ENCODE results near the gene MORF4L1.
"Not testable (repeated sequence)": the region's sequence is repeated elsewhere in the genome, so short reads cannot be mapped to it uniquely, and the experiment has no call there.

The MORF4L1 gene

GRCh38 chr15:78859971-78860719, 12.5 kb upstream of the MORF4L1 start:
- ATAC-seq = peak; percentile 96 to 97

DNA sequence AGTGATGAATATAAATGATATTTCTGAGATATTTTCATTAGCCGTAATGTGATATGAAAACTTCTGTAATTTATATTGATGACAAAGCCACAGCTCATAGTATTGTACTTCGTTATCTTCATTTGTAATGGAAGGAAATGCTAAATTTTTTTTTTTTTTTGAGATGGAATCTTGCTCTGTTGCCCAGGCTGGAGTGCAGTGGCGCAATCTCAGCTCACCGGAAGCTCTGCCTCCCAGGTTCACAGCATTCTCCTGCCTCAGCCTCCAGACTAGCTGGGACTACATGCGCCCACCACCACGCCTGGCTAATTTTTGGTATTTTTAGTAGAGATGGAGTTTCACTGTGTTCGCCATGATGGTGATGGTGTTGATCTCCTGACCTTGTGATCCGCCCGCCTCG, 7.1 kb upstream of the MORF4L1 start:
- not testable (repeated sequence) for ATAC-seq

- not testable (repeated sequence) for ATAC-seq
These were observed 6.7 kb upstream of the MORF4L1 start for GRCh38 chr15:78866031-78866430.

DNA sequence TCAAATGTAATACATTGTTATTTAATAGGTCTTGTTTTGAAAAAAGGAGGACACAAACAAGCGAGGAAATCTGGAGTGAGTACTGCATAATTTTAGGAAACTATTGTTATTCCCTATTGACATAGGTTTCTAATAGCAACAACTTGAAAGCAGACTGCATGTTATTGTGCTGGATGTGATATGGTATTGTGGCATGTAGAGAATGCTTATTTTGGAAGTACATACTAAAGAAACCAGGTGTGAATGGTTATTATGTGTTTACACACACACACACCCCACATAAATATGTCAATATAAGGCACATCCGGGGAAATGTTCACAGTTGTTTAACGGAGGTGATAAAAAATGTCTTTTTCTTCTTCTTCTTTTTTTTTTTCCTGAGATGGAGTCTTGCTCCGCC, 5.9 kb upstream of the MORF4L1 start:
- ATAC-seq = no peak

- ATAC-seq = no peak
These were observed 4.3 kb upstream of the MORF4L1 start for GRCh38 chr15:78868366-78868765.

DNA sequence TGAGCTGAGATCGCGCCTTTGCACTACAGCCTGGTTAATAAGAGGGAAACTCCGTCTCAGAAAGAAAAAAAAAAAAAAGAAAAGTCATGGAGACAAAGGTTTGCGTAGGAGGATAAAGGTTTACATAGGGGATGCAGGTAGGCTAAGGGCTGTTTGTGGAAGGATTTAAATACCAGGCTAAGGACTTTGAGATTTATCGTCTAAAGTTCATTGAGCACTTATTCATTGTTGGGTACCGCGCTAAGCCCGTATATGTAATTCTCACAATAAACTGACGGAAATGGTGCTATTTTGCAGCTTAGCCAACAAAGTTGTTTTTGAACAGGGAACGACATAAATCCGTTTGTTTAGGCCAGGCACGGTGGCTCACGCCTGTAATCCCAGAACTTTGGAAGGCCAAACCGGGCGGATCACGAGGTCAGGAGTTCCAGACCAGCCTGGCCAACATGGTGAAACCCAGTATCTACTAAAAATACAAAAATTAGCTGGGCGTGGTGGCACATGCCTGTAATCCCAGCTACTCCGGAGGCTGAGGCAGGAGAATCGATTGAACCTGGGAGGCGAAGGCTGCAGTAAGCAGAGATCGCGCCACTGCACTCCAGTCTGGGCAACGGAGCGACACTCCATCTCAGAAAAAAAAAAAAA, 1.1 kb upstream of the MORF4L1 start:
- not testable (repeated sequence) for ATAC-seq

DNA sequence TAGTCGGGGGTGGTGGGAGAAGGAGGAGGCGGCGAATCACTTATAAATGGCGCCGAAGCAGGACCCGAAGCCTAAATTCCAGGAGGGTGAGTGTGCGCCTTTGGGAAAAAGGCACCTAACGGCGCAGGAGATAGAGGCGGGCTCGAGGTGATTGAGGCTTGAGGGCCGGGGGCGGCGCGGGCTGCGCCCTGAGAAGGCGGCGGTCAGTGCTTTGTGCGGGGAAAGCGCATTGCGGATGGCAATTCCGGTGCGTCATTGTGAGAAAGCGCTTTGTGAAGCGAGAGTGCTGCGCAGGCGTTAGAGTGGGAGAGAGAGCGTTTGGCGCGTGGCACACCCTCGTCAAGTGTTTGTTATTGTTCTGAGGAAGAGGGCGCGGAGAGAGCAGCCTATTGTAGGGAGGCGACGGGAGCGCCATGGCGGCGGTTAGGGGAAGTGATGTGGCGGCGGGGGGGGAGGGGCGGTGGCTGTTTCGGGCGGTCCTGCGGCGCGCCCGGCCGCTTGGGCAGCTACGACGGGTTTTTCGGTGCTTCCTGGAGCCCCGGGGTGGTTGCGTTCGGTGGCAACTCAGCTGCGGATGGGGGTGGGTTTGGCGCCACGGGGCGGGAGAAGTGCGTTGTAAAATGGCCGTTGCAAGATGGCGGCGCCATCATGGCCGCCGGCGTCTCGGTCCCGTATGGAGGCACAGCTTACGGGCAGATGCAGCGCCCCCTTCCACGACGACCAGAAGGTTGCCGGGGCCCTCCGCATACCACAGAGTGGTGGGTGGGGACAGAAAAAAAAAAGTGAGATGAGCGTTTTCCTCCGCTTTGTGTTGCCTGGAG, 492 bp downstream of the MORF4L1 start:
- ATAC-seq = peak; percentile 74 to 76

GRCh38 chr15:78873793-78874765, 1.4 kb downstream of the MORF4L1 start:
- ATAC-seq = no peak

GRCh38 chr15:78875107-78875914, 2.6 kb downstream of the MORF4L1 start:
- no peak for ATAC-seq

GRCh38 chr15:78876954-78877353, 4.3 kb downstream of the MORF4L1 start:
- not testable (repeated sequence) for ATAC-seq

DNA sequence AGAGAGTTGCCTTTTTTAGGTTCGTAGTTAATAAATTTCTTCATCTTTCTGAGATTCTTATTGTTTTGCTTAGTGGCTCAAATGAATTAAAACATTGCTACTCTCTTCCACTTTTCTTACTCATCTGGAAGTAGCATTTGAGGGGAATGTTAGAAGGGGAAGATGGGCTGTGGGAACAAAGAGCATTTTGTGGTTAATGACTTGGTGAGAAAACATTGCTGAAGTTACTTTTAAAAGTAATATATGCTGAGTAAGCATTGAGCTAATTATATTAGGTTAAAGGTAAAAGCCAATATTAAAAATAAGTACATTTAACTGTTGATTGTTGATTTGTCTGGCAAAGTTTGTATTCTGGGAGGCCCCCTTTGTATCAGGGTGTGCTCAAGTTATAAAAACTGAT, 5.7 kb downstream of the MORF4L1 start:
- no peak for ATAC-seq

GRCh38 chr15:78879517-78880241, 7.0 kb downstream of the MORF4L1 start:
- ATAC-seq = peak; percentile 64 to 68

GRCh38 chr15:78880242-78880533, 7.5 kb downstream of the MORF4L1 start:
- ATAC-seq = peak; percentile 72 to 74

GRCh38 chr15:78880813-78881212, 8.1 kb downstream of the MORF4L1 start:
- peak in 1 of 2 donors; percentile 21 for ATAC-seq

- no peak for ATAC-seq
These were observed 9.0 kb downstream of the MORF4L1 start for GRCh38 chr15:78881681-78882080.

- no peak for ATAC-seq
These were observed 16.3 kb downstream of the MORF4L1 start for GRCh38 chr15:78889000-78889399.

GRCh38 chr15:78893538-78893937, 20.8 kb downstream of the MORF4L1 start:
- ATAC-seq = peak in 1 of 2 donors; percentile 38

DNA sequence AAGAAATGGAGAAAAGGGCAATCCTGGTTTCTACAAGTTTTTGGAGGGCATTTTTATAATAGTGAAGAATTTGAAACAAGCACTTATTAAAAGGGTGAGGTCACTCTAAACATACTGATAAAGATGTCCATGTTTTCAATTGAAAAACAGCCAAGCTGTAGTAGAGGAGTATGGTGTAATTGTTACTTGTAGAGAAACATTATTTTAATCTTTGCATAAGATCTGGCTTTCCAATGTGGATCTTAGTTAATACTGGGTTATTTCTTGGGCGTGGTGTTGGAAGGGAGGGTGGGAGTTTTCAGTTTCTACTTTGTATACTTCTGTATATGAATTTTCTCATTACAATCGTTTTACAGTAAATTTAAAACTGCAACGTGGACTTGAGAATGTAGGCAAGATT, 22.8 kb downstream of the MORF4L1 start:
- no peak for ATAC-seq

- no peak for ATAC-seq
These were observed 25.9 kb downstream of the MORF4L1 start for GRCh38 chr15:78898540-78898939.

- not testable (repeated sequence) for ATAC-seq
These were observed 28.3 kb downstream of the MORF4L1 start for GRCh38 chr15:78900819-78901533.
